Activated T-cell treated with anti-CD3 and anti-CD28 coated beads for 4 hours (primary cell): ENCODE measurements around the gene SIRPA.

ENCODE experiments used
- DNase-seq: peaks from one replicate; pipeline ENCODE4 v3.0.0-alpha.2; 2020

Gene SIRPA

DNA sequence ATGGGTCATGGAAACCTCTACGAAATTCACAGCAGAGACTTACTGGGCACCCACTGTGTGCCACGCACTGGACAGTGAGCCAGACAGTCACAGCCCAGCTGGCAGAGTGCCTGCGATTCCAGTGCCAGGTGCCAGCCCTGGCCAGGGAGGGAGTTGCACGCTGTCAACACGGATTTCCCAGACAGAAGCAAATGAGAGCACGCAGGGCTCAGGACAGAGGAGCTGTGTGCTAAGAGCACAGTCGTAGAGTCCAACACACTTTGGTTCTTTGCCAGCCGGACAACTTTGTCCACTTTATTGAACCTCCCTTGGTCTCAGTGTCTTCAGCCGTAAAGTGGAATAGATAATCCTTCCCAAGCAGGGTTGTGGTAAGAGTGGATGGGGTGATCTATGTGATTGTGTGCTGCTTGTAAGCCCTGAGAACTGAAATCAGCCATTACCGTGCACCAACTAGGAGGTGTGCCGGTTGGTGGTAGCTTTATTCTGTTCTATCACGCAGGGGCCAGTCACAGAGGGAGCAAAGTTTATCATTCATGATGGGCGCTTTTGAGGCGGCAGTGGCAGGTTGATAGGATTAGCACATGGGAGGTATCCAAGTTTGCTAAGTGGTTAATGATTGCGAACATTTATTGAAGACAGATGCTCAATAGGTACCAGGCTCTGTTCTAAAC is 40.6 kb downstream of the SIRPA start:
- DNase-seq = no peak

DNA sequence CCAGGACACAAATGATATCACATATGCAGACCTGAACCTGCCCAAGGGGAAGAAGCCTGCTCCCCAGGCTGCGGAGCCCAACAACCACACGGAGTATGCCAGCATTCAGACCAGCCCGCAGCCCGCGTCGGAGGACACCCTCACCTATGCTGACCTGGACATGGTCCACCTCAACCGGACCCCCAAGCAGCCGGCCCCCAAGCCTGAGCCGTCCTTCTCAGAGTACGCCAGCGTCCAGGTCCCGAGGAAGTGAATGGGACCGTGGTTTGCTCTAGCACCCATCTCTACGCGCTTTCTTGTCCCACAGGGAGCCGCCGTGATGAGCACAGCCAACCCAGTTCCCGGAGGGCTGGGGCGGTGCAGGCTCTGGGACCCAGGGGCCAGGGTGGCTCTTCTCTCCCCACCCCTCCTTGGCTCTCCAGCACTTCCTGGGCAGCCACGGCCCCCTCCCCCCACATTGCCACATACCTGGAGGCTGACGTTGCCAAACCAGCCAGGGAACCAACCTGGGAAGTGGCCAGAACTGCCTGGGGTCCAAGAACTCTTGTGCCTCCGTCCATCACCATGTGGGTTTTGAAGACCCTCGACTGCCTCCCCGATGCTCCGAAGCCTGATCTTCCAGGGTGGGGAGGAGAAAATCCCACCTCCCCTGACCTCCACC is 42.2 kb downstream of the SIRPA start:
- no peak for DNase-seq

DNA sequence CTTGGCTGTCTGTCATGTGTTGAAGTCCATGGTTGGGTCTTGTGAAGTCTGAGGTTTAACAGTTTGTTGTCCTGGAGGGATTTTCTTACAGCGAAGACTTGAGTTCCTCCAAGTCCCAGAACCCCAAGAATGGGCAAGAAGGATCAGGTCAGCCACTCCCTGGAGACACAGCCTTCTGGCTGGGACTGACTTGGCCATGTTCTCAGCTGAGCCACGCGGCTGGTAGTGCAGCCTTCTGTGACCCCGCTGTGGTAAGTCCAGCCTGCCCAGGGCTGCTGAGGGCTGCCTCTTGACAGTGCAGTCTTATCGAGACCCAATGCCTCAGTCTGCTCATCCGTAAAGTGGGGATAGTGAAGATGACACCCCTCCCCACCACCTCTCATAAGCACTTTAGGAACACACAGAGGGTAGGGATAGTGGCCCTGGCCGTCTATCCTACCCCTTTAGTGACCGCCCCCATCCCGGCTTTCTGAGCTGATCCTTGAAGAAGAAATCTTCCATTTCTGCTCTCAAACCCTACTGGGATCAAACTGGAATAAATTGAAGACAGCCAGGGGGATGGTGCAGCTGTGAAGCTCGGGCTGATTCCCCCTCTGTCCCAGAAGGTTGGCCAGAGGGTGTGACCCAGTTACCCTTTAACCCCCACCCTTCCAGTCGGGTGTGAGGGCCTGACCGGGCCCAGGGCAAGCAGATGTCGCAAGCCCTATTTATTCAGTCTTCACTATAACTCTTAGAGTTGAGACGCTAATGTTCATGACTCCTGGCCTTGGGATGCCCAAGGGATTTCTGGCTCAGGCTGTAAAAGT is 43.5 kb downstream of the SIRPA start:
- DNase-seq = no peak

DNA sequence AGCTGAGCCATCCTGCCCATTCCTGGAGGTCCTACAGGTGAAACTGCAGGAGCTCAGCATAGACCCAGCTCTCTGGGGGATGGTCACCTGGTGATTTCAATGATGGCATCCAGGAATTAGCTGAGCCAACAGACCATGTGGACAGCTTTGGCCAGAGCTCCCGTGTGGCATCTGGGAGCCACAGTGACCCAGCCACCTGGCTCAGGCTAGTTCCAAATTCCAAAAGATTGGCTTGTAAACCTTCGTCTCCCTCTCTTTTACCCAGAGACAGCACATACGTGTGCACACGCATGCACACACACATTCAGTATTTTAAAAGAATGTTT is 44.0 kb downstream of the SIRPA start:
- no peak for DNase-seq

DNA sequence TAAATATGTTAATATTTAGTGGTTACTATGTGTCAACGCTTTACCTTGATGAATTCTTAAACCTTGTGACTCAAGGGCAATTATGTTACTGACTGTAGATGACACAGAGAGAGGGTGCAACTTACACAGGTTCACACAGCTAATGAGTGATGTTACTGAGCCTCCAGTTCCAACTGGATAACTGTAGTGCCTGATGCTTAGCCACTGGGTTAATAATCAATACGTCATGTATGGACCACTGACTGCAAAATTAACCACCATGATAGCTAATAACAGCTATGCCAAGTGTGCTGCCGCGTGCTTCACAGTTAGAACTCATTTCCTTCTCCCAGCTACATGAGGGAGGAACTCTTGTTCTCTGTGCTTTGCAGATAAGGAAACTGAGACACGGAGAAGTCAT is 45.4 kb downstream of the SIRPA start:
- DNase-seq = no peak

DNA sequence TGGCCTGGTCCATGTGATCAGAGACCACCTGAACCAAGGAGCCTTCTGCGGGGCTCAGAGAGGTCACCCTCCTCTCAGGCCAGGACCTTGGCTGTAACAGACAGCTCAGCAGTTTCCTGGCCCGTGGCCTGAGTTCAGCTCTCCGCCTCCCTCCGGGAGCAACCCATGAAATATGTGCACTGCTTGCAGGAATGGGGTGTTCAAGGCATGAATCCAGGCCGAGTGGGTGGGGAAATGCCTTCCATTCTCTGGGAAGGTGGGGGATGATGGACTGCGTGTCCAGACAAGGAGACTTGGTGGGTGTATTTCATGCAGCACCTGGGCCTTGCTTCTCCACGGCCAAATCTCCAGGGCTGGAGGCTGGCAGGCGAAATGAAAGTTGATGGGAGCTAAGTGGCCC is 46.0 kb downstream of the SIRPA start:
- DNase-seq = no peak

DNA sequence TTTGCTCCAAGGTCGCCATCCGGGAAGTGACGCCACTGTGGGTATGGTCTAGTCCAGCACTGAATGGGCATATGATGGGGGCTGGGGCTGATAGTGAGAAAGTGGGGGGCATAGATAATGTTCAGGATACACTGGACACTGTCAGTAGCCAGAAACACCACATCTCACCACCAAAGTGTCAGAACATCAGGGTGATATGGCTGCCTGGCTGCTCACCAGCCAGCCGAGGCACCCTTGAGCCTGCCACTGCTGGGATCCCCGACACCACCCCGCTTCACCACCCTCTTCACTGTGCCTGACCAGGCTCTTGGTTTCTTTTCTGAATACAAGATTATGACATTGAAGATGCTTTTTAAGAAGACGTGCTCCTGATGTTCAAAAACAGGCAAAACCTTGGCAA is 46.9 kb downstream of the SIRPA start:
- DNase-seq = no peak

DNA sequence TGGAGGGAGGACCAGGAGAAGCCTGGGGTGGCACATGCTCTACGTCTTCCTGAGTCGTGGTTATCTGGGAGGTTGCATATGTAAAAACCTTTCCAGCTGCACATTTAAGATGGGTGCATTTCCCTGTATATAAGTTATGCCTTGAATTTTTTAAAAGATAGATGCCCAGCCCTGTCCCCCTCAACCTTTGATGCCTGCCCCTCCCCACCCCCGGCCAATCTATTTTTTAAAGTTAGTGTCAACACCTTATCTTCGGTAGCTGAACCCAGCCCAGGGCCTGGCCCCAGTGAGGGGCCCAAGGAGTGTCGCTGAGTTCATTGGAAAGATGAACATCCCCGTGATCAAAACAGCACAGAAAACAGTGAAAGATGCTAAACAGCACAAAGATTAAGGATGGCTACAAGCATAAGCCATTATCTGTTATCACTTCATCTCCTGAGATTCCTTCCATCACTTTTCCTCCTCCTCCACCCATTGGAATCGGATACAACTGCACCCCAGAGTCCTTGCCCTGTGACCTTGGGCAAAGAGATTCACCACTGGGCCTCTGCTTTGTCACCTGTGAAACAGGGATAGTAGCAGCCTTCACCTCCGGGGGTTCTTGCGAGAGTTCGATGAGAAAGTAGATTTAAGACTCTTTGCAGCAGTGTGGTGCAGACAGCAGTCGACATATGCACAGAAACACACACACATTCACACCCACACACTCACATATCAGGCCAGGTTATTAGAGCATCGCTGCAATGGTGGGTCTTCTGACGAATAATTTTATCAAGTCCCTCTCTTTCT is 47.5 kb downstream of the SIRPA start:
- DNase-seq = no peak

DNA sequence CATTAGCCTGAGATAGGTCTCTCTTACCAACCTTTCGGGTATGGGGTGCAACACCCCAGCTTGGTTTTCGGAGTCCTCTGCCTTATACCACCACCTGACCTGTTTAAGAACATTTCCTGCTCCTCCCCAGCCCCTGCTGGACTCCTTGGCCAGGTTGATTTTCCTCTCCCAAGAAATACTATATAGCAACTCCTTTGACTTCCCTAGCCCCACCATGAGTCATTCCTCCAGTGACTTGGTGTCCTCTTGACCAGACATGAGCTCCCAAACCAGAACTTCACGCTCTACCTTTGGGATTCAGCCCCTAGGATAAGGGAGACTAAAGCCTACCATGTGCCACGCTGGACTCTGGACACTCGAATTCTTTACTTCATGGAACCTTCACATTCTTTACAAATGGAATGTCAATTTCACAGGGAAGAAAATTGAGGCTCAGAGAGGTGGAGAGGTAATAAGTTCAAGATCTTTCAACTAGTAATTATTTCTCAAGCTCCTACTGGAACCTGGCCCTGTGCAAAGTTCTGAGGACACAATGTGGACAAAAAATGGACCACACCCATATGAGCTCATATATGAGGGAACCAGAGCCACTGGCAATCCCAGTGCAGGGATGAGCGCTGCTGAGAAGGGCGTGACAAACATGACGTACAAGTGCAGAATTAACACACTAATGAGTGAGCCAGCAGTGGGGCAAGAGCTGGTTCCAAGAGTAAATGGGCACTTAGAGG is 48.2 kb downstream of the SIRPA start:
- no peak for DNase-seq

DNA sequence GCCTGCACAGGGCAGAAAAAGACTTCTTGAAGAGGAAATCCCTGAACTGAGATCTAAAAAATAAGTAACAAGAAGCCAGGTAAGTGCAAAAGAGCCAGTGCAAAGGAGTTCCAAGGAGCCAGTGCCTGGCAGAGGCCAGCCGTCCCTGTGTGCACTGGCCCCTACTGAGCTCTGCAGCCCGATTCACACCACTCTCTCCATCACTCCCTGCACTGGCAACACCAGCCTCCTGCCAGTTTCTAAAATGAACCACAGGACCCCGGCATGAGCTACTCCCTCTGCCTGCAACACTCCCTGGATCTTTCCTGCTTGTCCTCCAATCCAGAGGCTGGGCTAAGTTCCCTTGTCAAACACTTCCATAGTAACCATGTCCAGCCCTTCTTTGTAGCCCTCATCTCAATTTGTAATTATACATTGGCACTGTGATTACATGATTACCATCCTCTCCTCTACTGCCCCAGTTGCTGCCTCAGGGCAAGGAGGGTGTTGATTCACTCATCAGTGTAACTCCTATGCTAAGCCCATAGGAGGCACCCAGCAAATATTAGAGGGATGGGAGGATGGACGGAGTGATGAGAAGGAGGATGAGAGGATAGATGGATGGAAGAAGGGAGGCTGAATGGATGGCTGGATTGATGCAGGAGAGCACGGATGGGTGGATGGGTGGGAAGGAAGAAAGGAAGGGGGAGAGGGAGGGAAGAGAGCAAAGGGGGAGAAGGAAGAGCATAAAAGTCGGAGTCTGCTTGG is 49.3 kb downstream of the SIRPA start:
- DNase-seq = no peak

DNA sequence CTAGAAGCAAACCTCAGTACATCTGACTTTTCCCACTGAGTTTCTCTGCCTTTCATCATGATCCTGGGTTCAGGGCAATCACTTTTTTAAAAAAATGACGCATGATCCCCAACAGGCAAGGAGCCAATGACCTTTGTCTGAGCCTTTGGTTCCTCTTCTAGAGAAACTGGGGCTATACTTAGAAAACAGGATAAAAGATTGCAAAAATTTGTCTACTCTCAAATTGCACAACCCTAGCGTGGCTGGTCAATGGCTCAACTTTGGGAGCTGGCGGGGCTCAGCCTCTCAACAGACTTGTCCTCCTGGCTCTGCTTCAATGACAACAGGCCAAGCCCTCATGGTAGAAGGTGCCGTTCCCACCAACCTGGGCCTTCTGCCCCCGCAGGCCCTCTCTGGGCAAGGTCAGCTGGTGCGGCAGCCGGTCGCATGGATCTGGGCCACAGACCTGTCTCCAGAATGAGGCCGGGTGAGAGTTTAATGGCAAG is 50.0 kb downstream of the SIRPA start:
- no peak for DNase-seq

DNA sequence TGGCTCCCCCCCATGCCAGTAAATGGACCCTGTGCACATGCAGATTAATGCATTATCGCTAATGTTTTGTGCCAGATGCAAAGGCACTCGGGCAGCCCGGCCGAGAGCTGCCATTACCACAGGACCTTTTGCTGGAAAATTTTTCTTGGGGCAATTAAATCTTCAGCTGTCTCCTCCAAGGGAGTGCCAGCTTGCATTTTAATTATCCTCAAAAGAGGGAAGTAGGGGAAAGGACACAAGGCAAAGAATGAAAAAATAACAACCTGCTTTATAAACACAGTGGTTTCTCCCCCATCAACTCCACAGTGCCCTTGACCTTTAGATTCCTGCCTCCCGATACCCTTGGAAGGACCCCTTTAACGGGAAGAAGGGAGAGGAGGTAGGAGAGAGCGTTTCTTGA is 50.5 kb downstream of the SIRPA start:
- DNase-seq = no peak

DNA sequence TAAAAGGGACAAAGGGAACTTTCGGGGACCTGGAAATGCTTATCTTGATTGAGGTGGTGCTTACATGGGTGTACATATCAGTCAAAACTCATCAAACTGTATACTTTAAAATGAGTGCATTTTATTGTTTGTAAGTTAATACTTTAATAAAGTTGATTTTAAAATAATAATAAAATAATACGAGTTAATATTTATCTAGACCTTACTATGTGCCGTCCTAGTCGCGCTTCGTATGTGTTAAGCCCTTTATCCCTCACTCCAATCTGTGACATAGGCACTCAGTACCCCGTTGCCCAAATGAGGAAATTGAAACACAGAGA is 51.2 kb downstream of the SIRPA start:
- DNase-seq = no peak

DNA sequence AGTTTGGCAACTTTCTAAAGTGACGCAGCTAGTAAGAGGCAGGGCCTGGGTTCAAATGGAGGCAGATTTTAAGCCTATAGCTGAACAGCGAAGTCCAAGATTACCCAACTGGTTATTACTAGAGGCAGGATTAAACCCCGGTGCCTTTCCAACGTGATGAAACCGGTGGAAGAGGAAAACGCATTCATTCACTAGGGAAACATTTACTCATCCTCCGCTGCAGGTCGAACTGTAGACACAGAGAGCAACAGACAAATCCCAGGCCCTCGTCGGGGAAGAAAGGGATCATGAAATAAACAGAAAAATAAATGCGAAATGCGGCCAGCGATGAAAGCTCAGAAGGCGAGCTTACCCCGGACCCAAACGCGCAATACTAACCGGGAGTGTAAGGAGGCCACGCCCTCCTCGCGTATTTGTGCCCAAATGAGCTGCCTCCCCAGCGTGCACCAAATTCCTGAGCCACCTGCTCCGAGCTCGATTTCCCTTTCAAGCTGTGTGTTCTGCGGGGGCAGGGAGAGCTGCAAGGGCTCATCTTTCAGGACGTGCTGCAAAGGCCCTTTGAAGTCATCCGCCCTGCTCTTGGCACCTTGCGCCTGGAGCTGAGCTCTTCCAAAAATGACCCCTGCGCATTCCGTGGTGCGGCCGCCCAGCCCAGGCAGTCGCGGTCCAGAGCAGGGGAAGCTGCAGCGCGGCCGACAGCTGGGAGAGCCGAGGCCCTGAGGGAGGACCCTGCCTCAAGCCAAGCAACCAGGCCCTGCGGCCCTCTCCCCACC is 51.7 kb downstream of the SIRPA start:
- no peak for DNase-seq

DNA sequence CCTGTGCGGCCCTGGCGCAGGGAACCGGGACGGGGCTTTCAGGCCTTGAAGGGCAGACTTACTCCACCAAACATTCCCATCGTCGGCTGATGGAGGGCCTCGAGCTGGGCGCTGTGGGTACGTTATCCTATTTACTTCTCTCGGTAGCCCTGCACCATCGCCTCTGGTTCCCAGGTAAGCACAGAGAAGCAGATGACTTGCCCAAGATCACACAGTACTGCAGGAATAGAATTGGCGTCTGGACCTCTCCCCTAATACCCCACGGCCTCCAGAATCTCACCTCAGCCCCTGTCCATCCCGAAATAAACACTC is 52.3 kb downstream of the SIRPA start:
- no peak for DNase-seq

DNA sequence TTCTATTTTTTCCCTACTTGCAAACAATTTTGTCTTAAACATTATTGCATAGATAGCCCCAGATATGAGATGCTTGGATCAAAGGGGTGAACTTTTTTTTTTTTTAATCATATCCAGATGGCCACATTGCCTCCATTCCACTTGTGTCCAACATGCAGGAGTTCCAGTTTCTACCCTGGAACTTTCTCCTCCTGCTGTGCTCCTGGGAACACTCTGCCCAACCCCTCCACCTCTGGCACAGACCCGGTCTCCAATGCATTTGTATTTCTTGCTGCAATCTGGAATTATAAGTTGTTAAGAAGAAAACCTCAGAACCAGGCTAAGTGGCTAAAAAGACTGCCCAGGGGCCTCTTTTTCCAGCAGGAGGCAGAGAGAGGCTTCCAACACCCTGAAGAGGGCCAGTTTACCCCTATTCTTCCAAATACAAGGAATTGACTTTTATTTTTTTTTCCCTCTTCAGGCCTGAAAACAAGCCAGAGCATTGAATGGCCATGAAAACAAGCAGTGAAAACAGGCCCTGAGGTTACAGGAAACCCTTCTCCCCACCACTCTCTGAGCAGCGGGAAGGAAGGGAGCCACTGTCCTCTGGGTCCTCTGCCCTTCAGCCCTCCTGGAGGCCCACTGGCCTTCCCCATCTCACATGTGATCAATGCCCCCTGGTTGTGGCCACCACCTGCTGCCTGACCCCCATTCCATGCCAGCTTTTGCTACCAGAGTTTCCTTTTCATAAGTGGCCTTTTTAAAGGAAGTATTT is 54.3 kb downstream of the SIRPA start:
- DNase-seq = no peak

DNA sequence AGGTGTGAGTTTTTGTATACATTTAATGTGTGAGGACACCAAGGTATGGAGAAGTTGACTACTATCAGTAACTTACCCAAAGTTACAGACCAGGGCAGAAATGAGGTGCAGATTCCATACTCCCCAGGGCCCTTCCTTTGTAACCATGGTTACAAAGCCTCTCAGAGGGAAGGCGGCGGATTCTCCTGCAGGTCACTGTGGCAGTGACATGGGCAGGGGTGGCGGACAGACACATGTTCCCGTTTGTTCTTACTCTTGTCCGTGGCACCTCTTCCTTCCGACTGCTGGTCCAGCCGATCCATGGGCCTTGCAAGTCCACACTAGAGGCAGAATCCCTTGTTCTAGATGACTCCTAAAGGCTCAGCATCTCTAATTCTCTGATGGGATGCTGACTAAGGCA is 55.6 kb downstream of the SIRPA start:
- DNase-seq = no peak

DNA sequence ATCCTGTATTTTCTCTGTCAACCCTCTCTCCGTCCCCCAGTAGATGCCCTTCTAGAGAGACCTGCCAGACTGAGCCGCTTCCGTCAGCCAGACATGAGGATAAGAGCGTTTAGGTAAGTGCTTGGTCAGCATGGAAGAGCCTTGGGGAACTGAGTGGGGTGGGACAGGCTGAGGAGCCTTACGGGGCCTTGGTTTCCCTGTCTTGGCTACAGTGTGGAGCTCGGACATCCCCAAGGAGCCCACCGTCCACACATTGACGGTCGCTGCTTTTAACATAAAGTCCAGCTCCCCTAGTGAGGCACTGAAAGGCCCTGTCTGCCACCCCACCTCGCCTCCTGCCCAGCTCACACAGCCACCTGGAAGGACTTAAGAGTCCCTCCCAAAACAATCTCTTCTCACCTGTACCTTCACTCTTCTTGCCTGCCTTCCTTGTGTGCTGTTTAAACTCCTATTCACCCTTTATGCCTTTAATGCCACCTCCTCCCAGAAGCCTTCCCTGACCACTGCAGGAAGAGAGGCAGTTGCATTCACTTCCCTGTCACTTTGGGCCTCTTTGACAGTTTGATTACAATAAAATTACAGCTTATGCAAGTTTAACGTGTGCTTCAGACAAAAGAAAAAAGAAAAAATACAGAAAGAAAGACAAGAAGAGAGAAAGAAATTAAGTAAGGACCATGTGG is 56.4 kb downstream of the SIRPA start:
- no peak for DNase-seq

DNA sequence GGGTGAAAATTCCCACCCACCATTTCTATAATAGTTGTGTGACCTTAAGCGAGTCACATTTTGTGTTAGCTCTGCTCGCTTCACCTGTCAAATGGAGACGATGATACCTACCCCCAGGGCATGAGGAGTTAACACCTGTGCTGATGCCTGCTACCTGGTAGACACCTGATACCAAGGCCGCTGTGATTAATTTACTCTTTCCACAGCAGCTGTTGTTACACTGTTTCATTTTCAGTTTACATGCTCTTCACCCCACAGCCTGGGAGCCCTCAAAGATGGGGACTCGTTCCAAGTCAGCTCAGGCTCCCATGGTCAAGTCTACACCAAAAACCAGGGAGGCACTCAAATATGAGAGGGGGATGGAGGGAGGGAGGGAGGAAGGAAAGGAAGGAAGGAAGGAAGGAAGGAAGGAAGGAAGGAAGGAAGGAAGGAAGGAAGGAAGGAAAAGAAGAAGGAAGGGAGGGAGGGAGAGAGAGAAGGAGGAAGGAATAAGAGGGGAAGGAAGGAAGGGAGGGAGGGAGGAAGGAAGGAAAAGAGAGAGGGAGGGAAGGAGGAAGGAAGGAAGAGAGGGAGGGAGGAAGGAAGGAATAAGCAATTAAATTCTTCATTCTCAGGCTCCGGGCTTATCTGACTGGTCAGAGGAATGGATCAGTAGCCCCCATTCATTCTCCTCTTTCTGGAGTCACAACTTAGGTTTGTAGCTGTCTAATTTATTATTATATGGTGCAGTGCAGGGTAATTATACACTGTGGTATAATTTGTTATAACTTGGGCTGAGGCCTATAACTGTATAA is 57.7 kb downstream of the SIRPA start:
- DNase-seq = no peak
